NCI-H446 (cell line): ENCODE data around the gene CSNK1D.
"Not testable (repeated sequence)": the region's sequence is repeated elsewhere in the genome, so short reads cannot be mapped to it uniquely, and the experiment has no call there.

Source experiments
- DNase-seq, 2 experiments: peaks; one replicate each; lab custom pipeline; 2025; lab: John Stamatoyannopoulos, UW

Gene CSNK1D

GRCh38 chr17:82274134-82275020 lies 877 bp upstream of the CSNK1D start:
- no peak for DNase-seq

DNA sequence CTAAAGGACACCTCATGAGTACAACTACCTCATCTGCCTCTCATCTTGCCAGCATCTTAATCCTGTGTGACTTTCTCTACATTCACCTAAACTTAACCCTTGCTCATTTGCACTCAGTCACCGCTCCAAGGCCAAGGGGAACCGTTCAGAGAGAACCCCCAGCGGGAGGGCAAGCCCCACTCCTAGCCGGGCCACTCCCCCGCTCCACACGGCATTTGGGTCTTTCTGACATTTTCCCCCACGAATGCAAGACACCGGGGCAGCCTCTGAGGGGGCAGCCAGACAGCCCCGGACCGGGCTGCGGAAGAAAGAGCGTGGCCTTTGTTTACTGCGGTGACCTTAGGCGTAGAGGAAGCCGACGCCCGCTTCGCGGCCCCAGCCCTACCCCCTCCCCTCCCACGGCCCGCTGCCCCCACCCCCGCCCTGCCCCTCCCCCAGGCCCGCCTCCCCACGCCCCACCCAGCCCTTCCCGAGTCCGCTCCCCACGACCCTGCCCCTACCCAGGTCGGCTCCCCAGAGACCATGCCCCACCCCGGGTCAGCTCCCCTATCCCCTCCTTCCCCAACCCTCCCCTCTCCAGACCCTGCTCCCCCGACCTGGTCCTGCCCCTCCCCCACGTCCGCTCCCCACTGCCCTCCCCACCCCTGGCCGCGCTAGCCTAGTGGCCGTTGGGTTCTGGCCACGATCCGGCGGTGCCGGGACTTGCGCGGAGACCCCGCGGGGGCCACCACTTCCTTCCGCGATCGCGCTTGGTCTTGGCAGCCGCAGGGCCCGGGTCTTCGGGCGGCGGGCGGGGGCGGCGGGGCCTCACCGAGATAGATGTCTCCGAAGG lies 789 bp downstream of the CSNK1D start:
- no peak for DNase-seq

DNA sequence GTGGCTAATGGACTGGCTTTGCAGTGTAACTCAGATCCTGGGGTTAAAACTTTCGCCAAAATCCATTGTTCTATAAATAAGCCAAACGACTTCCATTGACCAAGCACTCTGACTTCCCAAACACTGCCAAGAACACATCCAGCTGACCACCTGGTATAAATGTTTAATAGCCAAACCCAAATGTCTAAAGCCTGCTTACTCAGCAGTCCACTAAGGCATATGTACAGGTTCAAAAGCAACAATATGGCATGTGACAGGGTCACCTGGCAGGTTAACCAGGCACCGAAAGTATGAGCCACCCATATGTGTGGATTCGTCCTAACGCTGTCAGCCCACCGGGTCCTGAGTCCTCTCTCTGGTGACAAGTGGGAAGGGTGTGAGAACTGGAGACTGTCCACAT lies 2.1 kb downstream of the CSNK1D start:
- no peak for DNase-seq

DNA sequence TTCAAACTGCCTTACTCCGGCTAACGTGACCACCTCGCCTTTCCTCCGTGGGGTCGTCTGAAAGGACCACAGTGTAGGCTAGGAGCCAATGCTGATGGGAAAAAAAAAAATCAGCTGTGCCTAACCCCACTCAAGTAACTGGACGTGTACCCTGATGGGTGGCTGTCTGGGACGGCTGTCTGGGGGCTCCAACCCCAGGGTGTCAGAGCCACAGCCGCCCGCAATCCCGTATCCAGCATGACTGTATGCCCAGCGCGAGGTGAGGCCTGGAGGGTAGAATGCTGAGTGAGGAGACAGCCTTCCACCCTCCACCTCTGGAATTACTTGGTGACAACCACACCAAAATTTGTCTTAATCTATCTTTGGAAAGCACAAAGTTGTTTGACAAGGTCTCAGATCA lies 2.8 kb downstream of the CSNK1D start:
- DNase-seq, result no peak

GRCh38 chr17:82269882-82270500 lies 3.5 kb downstream of the CSNK1D start:
- no peak for DNase-seq

DNA sequence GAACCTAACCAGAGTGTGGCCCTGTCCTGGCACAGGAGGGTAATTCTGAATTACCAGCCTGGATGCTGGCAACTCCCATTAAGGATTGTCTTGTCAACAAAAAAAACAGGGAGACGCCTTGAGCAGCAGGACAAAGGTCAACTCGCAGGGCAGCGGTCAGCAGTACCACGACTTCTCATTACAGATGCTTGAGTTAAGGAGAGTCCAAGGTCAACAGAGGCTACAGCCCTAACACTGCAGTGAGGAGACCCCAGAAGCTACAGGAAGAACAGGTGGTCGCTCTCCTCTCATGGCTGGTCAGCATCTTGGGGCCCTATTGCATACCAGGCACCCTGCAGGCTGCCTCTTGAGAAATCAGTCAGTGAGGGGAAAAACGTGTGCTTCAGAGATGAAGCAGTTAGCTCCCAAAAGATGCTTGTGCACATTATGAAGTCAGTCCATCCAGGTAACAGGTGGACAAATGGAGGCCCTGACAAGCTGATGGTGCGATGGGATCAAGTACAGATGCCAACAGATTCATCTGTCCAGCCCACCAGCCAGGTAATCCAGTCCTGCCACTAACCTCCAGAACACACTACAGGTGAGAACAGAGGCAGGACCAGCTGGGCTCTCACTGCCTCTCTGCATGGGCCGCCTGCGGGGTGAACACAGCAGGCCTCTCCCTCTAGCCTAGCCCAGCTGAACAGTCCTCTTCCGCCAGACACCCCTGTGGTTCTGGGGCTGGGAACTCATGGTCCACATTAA lies 4.2 kb downstream of the CSNK1D start:
- DNase-seq, result no peak

DNA sequence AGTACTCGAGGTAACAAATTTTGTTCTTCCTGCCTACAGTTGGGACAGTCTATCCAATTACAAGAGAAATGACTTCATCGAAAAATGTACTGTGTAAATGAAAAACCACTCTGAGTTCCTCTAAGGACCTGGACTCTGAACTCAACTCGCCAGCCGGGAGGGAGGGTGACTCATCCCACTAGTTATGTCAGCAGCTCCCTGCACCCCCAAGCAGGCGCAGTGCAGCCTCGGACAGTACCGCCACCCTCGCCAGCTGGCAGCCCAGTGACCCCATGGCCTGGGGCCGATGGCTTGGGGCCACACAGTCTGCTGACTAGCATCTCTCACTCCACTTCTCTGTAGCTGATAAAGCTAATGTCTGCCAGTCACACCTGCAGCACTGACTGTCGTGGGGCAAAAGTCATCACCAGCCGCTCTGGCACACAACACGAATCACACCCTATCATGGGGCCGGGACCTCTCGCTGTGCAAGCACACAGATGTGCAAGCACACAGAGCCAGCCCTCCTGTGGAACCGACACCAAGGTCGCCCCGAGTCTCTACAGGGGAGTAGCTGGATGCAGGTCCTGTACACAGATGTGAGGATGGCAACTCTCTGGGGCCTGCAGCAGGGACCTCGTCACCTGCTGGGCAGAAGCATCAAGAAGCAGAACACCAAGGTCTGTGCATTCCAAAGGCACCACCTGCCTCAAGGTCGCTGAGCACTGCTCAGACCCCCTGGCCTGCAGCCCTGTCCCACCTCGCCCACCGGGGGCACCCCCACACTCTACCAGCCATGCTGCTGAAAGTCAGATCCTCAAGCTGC lies 5.7 kb downstream of the CSNK1D start:
- DNase-seq, result peak in 1 of 2 experiments; percentile 47

DNA sequence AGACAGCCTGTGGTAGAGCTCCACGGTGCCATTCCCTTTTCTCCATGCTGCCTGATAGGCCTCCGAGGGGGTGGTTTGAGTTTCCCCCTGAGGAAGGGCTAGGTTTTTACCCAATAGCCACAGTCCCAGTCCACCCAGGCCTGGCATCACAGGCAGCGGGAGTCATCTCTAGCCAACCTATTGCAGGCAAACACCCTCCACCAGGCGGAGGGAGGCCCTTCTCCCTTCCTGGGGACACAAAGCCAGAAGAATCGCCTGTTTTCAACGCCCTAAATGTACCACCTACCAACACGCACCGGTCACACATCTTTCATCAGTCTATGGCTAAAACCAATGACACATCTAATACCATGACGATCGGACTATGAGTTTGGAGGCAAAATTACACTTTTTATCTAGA lies 7.4 kb downstream of the CSNK1D start:
- DNase-seq, result no peak

DNA sequence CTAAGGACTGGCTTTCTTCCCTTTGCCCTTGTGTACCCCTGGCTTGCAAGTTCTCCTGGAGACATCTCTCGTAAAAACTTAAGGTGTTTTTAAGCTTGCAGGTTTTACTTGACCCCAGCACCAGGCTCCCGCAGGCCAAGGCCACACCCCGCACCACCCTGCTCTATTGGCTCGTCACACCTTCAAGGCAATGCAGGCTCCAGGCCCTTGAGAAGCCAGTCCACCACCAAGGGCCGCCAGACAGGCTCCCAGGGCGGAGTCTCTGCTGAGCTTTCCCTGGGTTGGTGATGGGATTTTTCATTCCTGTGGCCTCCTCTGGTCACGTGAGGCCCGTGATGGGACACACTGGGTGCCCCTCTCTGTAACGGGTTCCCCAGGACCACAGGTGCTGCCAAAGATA lies 9.9 kb downstream of the CSNK1D start:
- DNase-seq, result no peak

GRCh38 chr17:82262344-82262743 lies 11.2 kb downstream of the CSNK1D start:
- no peak for DNase-seq

DNA sequence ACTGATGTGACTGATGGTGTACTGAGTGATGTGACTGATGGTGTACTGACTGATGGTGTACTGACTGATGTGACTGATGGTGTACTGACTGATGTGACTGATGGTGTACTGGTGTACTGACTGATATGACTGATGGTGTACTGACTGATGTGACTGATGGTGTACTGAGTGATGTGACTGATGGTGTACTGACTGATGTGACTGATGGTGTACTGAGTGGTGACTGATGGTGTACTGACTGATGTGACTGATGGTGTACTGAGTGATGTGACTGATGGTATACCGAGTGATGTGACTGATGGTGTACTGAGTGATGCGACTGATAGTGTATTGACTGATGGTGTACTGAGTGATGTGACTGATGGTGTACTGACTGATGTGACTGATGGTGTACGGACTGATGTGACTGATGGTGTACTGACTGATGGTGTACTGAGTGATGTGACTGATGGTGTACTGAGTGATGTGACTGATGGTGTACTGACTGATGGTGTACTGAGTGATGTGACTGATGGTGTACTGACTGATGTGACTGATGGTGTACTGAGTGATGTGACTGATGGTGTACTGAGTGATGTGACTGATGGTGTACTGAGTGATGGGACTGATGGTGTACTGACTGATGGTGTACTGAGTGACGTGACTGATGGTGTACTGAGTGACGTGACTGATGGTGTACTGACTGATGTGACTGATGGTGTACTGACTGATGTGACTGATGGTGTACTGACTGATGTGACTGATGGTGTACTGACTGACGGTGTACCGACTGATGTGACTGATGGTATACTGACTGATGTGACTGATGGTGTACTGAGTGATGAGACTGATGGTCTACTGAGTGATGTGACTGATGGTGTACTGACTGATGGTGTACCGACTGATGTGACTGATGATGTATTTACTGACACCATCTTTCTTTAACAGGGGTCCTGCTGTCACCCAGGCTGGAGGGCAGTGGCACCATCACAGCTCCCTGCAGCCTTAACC lies 13.2 kb downstream of the CSNK1D start:
- DNase-seq, result not testable (repeated sequence)

DNA sequence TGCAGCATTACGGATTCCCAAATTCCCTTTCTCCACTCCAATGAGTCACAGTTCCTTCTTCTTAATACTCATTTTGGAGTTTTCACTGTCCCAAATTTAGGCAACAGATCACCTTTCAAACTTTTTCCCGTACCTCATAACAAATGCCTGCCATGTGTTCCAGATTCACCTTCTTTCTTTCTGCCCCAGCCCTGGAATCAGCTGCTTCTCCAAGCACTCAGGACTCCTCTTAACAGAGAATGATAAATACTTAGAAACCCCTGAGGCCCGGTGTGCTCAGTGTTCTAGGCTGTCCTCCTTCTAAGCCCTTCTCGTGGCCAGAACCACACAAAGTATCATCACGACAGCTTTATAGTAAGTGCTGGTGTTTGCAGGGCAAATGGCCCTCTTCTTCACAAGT lies 14.9 kb downstream of the CSNK1D start:
- no peak for DNase-seq

GRCh38 chr17:82257473-82257872 lies 16.0 kb downstream of the CSNK1D start:
- no peak for DNase-seq

DNA sequence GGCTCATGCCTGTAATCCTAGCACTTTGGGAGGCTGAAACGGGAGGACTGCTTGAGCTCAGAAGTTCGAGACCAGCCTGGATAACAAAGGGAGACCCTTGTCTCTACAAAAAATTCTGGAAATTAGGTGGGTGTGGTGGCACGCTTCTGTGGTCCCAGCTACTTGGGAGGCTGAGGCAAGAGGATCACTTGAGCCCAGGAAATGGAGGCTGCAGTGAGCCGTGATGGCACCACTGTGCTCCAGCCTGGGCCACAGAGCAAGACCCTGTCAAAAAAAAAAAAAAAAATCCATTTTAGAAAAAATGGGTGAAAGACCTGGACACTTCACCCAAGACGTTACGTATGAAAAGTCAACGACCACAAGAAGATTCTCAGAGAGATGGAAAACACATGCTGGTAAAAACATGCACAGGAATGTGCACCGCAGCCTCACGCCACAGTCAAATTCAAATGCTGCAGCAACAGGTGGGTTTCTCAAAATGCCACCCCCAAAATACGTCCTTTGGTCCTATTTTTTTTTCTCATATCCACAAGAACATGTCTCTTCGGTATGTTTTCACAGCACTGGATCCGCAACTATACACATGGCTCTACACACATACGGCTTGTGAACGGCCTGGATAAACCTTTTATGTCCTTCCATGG lies 17.1 kb downstream of the CSNK1D start:
- DNase-seq, result no peak

- DNase-seq, result no peak
Measured at GRCh38 chr17:82255402-82255972, 18.0 kb downstream of the CSNK1D start.

DNA sequence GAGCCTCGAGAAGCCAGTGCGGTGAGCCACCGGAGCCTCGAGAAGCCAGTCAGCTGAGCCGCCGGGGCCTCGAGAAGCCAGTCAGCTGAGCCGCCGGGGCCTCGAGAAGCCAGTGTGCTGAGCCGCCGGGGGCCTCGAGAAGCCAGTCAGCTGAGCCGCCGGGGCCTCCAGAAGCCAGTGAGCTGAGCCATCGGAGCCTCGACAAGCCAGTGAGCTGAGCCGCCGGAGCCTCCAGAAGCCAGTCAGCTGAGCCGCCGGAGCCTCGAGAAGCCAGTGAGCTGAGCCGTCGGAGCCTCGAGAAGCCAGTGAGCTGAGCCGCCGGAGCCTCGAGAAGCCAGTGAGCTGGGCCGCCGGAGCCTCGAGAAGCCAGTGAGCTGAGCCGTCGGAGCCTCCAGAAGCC lies 18.8 kb downstream of the CSNK1D start:
- DNase-seq, result not testable (repeated sequence)

DNA sequence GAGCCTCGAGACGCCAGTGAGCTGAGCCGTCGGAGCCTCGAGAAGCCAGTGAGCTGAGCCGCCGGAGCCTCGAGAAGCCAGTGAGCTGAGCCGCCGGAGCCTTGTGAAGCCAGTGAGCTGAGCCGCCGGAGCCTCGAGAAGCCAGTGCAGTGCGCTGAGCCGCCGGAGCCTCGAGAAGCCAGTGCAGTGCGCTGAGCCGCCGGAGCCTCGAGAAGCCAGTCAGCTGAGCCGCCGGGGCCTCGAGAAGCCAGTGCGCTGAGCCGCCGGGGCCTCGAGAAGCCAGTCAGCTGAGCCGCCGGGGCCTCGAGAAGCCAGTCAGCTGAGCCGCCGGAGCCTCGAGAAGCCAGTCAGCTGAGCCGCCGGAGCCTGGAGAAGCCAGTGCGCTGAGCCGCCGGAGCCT lies 19.4 kb downstream of the CSNK1D start:
- DNase-seq, result not testable (repeated sequence)

GRCh38 chr17:82253179-82253544 lies 20.3 kb downstream of the CSNK1D start:
- DNase-seq, result no peak
